H9 (cell line): Measurements from ENCODE around the gene TMEM170B. TPM values are rescaled to one million over a fixed set of nuclear protein-coding genes. Genes with fewer than 3 reads are reported as not detected.

Experiments
- DNase-seq: peaks from one replicate; pipeline ENCODE4 v3.0.0-alpha.2; 2017
- H2AFZ ChIP-seq: one replicate; pipeline ENCODE4 v1.6.1; 2013; ENCODE audit warnings: mild to moderate bottlenecking, low read length, control low read depth, moderate library complexity
- H2AK5ac ChIP-seq: 2 replicates; pipeline ENCODE4 v1.6.1; 2013; ENCODE audit warnings: low read length, control low read depth, mixed read lengths; ENCODE audit not compliant: insufficient read length
- H2BK120ac ChIP-seq: one replicate; pipeline ENCODE4 v1.6.1; 2013; ENCODE audit warnings: low read depth, mild to moderate bottlenecking, low read length, control low read depth, inconsistent platforms; ENCODE audit not compliant: poor library complexity, severe bottlenecking
- H2BK12ac ChIP-seq: 2 replicates; pipeline ENCODE4 v1.6.1; 2013; ENCODE audit warnings: low read length, control low read depth, mixed read lengths, low read depth; ENCODE audit not compliant: insufficient read length
- H2BK15ac ChIP-seq: 2 replicates; pipeline ENCODE4 v1.6.1; 2013; ENCODE audit warnings: low read depth, low read length, control low read depth
- H2BK20ac ChIP-seq: one replicate; pipeline ENCODE4 v1.6.1; 2013; ENCODE audit warnings: low read depth, mild to moderate bottlenecking, low read length, control low read depth, inconsistent platforms; ENCODE audit not compliant: poor library complexity, severe bottlenecking
- H2BK5ac ChIP-seq: 2 replicates; pipeline ENCODE4 v1.6.1; 2013; ENCODE audit warnings: low read length, control low read depth, mixed read lengths; ENCODE audit not compliant: insufficient read length
- H3K14ac ChIP-seq: 2 replicates; pipeline ENCODE4 v1.6.1; 2013; ENCODE audit warnings: low read length, control low read depth; ENCODE audit not compliant: insufficient read depth
- H3K18ac ChIP-seq: 2 replicates; pipeline ENCODE4 v1.6.1; 2013; ENCODE audit warnings: low read depth, mild to moderate bottlenecking, mixed read lengths, low read length, control low read depth; ENCODE audit not compliant: insufficient read length
- H3K23ac ChIP-seq: 2 replicates; pipeline ENCODE4 v1.6.1; 2013; ENCODE audit warnings: low read length, control low read depth, mixed read lengths, low read depth; ENCODE audit not compliant: insufficient read length
- H3K23me2 ChIP-seq: 2 replicates; pipeline ENCODE4 v1.6.1; 2013; ENCODE audit warnings: low read depth, mild to moderate bottlenecking, mixed read lengths, low read length, control low read depth; ENCODE audit not compliant: insufficient read length, poor library complexity, severe bottlenecking
- H3K27ac ChIP-seq: 2 replicates; pipeline ENCODE4 v1.5.1; 2013; ENCODE audit warnings: low read length, control low read depth, mixed read lengths, low read depth; ENCODE audit not compliant: insufficient read length
- H3K27me3 ChIP-seq: 2 replicates; pipeline ENCODE4 v1.6.1; 2013; ENCODE audit warnings: low read length, control low read depth, inconsistent platforms; ENCODE audit not compliant: insufficient read depth
- H3K4ac ChIP-seq: 2 replicates; pipeline ENCODE4 v1.6.1; 2013; ENCODE audit warnings: low read depth, mild to moderate bottlenecking, control low read depth, inconsistent platforms, low read length, moderate library complexity
- H3K4me1 ChIP-seq: 2 replicates; pipeline ENCODE4 v1.6.1; 2013; ENCODE audit warnings: low read length, control low read depth, inconsistent platforms; ENCODE audit not compliant: insufficient read depth
- H3K4me2 ChIP-seq: 2 replicates; pipeline ENCODE4 v1.6.1; 2013; ENCODE audit warnings: low read length, control low read depth, mixed read lengths; ENCODE audit not compliant: insufficient read length, insufficient read depth
- H3K56ac ChIP-seq: 2 replicates; pipeline ENCODE4 v1.6.1; 2013; ENCODE audit warnings: low read depth, mild to moderate bottlenecking, mixed read lengths, low read length, control low read depth; ENCODE audit not compliant: insufficient read length
- H3K79me1 ChIP-seq: 2 replicates; pipeline ENCODE4 v1.6.1; 2013; ENCODE audit warnings: low read depth, mild to moderate bottlenecking, moderate library complexity, low read length, control low read depth, inconsistent platforms; ENCODE audit not compliant: insufficient read depth, poor library complexity, severe bottlenecking
- H3K79me2 ChIP-seq: 2 replicates; pipeline ENCODE4 v1.6.1; 2013; ENCODE audit warnings: low read length, control low read depth, inconsistent platforms; ENCODE audit not compliant: insufficient read depth
- H3K9ac ChIP-seq: 2 replicates; pipeline ENCODE4 v1.6.1; 2013; ENCODE audit warnings: low read length, control low read depth, mixed read lengths; ENCODE audit not compliant: insufficient read length; ENCODE audit errors: extremely low read depth
- H3K9me3 ChIP-seq: one replicate; pipeline ENCODE4 v1.6.1; 2013; ENCODE audit warnings: low read depth, low read length, inconsistent platforms; ENCODE audit not compliant: control insufficient read depth
- H3T11ph ChIP-seq: one replicate; pipeline ENCODE4 v1.6.1; 2013; ENCODE audit warnings: mild to moderate bottlenecking, low read length, control low read depth, inconsistent platforms
- H4K20me1 ChIP-seq: one replicate; pipeline ENCODE4 v1.6.1; 2013; ENCODE audit not compliant: control insufficient read depth, insufficient read length, insufficient read depth
- H4K5ac ChIP-seq: 2 replicates; pipeline ENCODE4 v1.6.1; 2013; ENCODE audit warnings: low read depth, mild to moderate bottlenecking, mixed read lengths, low read length, control low read depth; ENCODE audit not compliant: insufficient read length
- H4K8ac ChIP-seq: replicated peaks from 2 replicates; pipeline ENCODE4 v1.6.1; 2013; ENCODE audit warnings: low read length, control low read depth, mixed read lengths, low read depth; ENCODE audit not compliant: insufficient read length
- H4K91ac ChIP-seq: 2 replicates; pipeline ENCODE4 v1.6.1; 2013; ENCODE audit warnings: low read depth, mild to moderate bottlenecking, moderate library complexity, mixed read lengths, low read length, control low read depth; ENCODE audit not compliant: insufficient read length
- H3K27ac Mint-ChIP-seq, 3 experiments: 2 replicates in 2 of 3; 3 replicates in 1 of 3; pipeline ENCODE4 v1.8.0; 2020 to 2021; ENCODE audit warnings: mixed read lengths in 3 of 3, mild to moderate bottlenecking in 1 of 3, moderate library complexity in 1 of 3
- H3K27me3 Mint-ChIP-seq: 2 replicates; pipeline ENCODE4 v1.8.0; 2021; ENCODE audit warnings: low read depth, mild to moderate bottlenecking, moderate library complexity, mixed read lengths
- H3K36me3 Mint-ChIP-seq, 3 experiments: 2 replicates in 2 of 3; 3 replicates in 1 of 3; pipeline ENCODE4 v1.8.0; 2020 to 2021; ENCODE audit warnings: low read depth in 3 of 3, mixed read lengths in 3 of 3; ENCODE audit not compliant: insufficient read depth in 1 of 3
- H3K4me1 Mint-ChIP-seq, 2 experiments: 2 replicates each; pipeline ENCODE4 v1.8.0; 2020; ENCODE audit warnings: mixed read lengths in 2 of 2
- H3K4me3 Mint-ChIP-seq, 2 experiments: 2 replicates in 1 of 2; 3 replicates in 1 of 2; pipeline ENCODE4 v1.8.0; 2020 to 2021; ENCODE audit warnings: mild to moderate bottlenecking in 2 of 2, mixed read lengths in 2 of 2, moderate library complexity in 1 of 2
- H3K9me3 Mint-ChIP-seq, 2 experiments: 2 replicates in 1 of 2; 3 replicates in 1 of 2; pipeline ENCODE4 v1.8.0; 2020; ENCODE audit warnings: mild to moderate bottlenecking in 2 of 2, mixed read lengths in 2 of 2, moderate library complexity in 1 of 2
- WGBS: extraction: QIAGEN DNeasy Blood & Tissue Kit; methylation state at CpG from one replicate; pipeline ENCODE4 v1.1.7; 2013; ENCODE audit warnings: missing lambda C conversion rate, low lambda C conversion rate, mixed read lengths; ENCODE audit not compliant: insufficient read length; ENCODE audit errors: extremely low coverage; 5-methylcytosine and 5-hydroxymethylcytosine counted together
- total RNA-seq: library from RNA; stranded (reverse); gene quantifications from 2 replicates; pipeline ENCODE4 v1.2.1, GENCODE V29; 2021
- TF ChIP-seq, protein P1 (sequence below): fragments of 200-600 bp; sonication (generic); conservative IDR thresholded peaks from 3 replicates; pipeline ENCODE4 v1.8.0; 2021; ENCODE audit warnings: antibody characterized with exemption, mild to moderate bottlenecking

TMEM170B gene
- total RNA-seq, 1 experiment from 2014 or later = 2.9 TPM

- Histone ChIP-seq H3K4ac (no peak overlapping the region), H3K18ac (no peak overlapping the region), H4K20me1 (no peaks in the 10 kb centered on the region), H2BK20ac (no peak overlapping the region), H3K4me1 (peaks cover 6% of the 10 kb centered on the region; the same call in 1 of the 2 replicates), H3K79me1 (no peaks in the 10 kb centered on the region), H4K5ac (no peak overlapping the region), H2BK15ac (no peak overlapping the region), H3K9me3 (no peaks in the 10 kb centered on the region), H3K23ac (no peak overlapping the region), H3K56ac (no peak overlapping the region), H4K91ac (no peak overlapping the region), H3T11ph (no peak overlapping the region), H3K9ac (no peak overlapping the region), H2AK5ac (no peak overlapping the region), H2BK12ac (no peak overlapping the region), H3K14ac (no peak overlapping the region), H3K27me3 (no peaks in the 10 kb centered on the region), H2AFZ (no peak overlapping the region), H2BK5ac (no peak overlapping the region), H3K4me2 (no peak overlapping the region), H2BK120ac (no peak overlapping the region), H3K23me2 (no peaks in the 10 kb centered on the region), H3K79me2 (no peaks in the 10 kb centered on the region), H3K27ac (no peak overlapping the region), H4K8ac (no peak overlapping the region)
- no peak for DNase-seq
- WGBS = no CpG with 5 or more reads among the region's 3 CpGs
- TF ChIP-seq, protein P1, sequence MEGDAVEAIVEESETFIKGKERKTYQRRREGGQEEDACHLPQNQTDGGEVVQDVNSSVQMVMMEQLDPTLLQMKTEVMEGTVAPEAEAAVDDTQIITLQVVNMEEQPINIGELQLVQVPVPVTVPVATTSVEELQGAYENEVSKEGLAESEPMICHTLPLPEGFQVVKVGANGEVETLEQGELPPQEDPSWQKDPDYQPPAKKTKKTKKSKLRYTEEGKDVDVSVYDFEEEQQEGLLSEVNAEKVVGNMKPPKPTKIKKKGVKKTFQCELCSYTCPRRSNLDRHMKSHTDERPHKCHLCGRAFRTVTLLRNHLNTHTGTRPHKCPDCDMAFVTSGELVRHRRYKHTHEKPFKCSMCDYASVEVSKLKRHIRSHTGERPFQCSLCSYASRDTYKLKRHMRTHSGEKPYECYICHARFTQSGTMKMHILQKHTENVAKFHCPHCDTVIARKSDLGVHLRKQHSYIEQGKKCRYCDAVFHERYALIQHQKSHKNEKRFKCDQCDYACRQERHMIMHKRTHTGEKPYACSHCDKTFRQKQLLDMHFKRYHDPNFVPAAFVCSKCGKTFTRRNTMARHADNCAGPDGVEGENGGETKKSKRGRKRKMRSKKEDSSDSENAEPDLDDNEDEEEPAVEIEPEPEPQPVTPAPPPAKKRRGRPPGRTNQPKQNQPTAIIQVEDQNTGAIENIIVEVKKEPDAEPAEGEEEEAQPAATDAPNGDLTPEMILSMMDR = no peak
- H3K27ac Mint-ChIP-seq = no peak overlapping the region
- no peak overlapping the region for H3K4me3 Mint-ChIP-seq
- no peaks in the 10 kb centered on the region; a peak in 2 of 5 replicates for H3K9me3 Mint-ChIP-seq
- H3K36me3 Mint-ChIP-seq = peaks cover 0 to 2% (median 0%) of the 10 kb centered on the region in 3 experiments; a peak in 2 of 7 replicates
- peaks cover 3% of the 10 kb centered on the region for H3K27me3 Mint-ChIP-seq
- peaks cover 31 to 32% of the 10 kb centered on the region in 2 experiments for H3K4me1 Mint-ChIP-seq
Observed at GRCh38 chr6:11604215-11604614, 66.7 kb downstream of the TMEM170B start.
